Naive thymus-derived CD4-positive, alpha-beta T cell (primary cell): ENCODE data around the gene DGKE. TPM values are rescaled to one million over a fixed set of nuclear protein-coding genes. Genes with fewer than 3 reads are reported as not detected.

ENCODE experiments used
- ATAC-seq: fragments of 150-1000 bp; cut with Tn5 transposase; 2 replicates; pipeline ENCODE4 v1.10.0; 2021; ENCODE audit warnings: mild to moderate bottlenecking, moderate library complexity
- CTCF ChIA-PET: fragments of 350-600 bp; sonication (Branson Sonifier 250); formaldehyde crosslinking; loops from one replicate; lab custom pipeline; 2021; ENCODE audit warnings: antibody characterized with exemption; lab: Charles Lee
- POLR2A ChIA-PET: fragments of 350-600 bp; sonication (Branson Sonifier 250); formaldehyde crosslinking; loops from one replicate; lab custom pipeline; 2021; ENCODE audit warnings: antibody characterized with exemption, inconsistent platforms; lab: Charles Lee
- DNase-seq, 9 donors: peaks; one replicate each; pipeline versions ENCODE4 v3.0.0 to v3.0.0-alpha.2; 2020 to 2022; ENCODE audit warnings: mixed read lengths in 1 of 9
- H3K27ac ChIP-seq: one replicate; pipeline ENCODE4 v1.7.0; 2013; ENCODE audit warnings: mild to moderate bottlenecking, low read depth, low read length, moderate library complexity
- H3K27me3 ChIP-seq, 2 donors: one replicate each; pipeline ENCODE4 v1.7.0; 2013; ENCODE audit warnings: low read length in 2 of 2, mild to moderate bottlenecking in 2 of 2, moderate library complexity in 2 of 2; ENCODE audit not compliant: control insufficient read depth in 2 of 2, insufficient read depth in 2 of 2
- H3K36me3 ChIP-seq, 3 experiments: 1 replicate in 2 of 3; 2 replicates in 1 of 3; pipeline ENCODE4 v1.7.0; 2013; ENCODE audit warnings: low read length in 3 of 3, mild to moderate bottlenecking in 3 of 3, moderate library complexity in 1 of 3; ENCODE audit not compliant: insufficient read depth in 3 of 3, control insufficient read depth in 2 of 3
- H3K4me1 ChIP-seq, 2 donors: one replicate each; pipeline ENCODE4 v1.7.0; 2013; ENCODE audit warnings: low read length in 2 of 2, mild to moderate bottlenecking in 2 of 2, moderate library complexity in 1 of 2; ENCODE audit not compliant: control insufficient read depth in 2 of 2, insufficient read depth in 2 of 2
- H3K4me3 ChIP-seq: 2 replicates; pipeline ENCODE4 v1.7.0; 2013; ENCODE audit warnings: mild to moderate bottlenecking, low read length
- H3K9me3 ChIP-seq, 3 experiments: 1 replicate in 2 of 3; 2 replicates in 1 of 3; pipeline ENCODE4 v1.7.0; 2013; ENCODE audit warnings: low read length in 3 of 3; ENCODE audit not compliant: control insufficient read depth in 2 of 3
- H3K27ac Mint-ChIP-seq, 9 donors: one replicate each; pipeline ENCODE4 v1.8.0; 2020 to 2022; ENCODE audit warnings: mixed read lengths in 9 of 9, mild to moderate bottlenecking in 8 of 9, moderate library complexity in 5 of 9, inconsistent platforms in 2 of 9
- H3K27me3 Mint-ChIP-seq, 5 donors: one replicate each; pipeline ENCODE4 v1.8.0; 2021 to 2022; ENCODE audit warnings: mixed read lengths in 5 of 5, mild to moderate bottlenecking in 1 of 5
- H3K36me3 Mint-ChIP-seq, 5 donors: one replicate each; pipeline ENCODE4 v1.8.0; 2020 to 2022; ENCODE audit warnings: mixed read lengths in 5 of 5, mild to moderate bottlenecking in 3 of 5, inconsistent platforms in 1 of 5
- H3K4me1 Mint-ChIP-seq, 7 donors: one replicate each; pipeline ENCODE4 v1.8.0; 2020 to 2022; ENCODE audit warnings: mixed read lengths in 7 of 7, mild to moderate bottlenecking in 3 of 7, inconsistent platforms in 1 of 7
- H3K4me3 Mint-ChIP-seq, 10 donors: one replicate each; pipeline ENCODE4 v1.8.0; 2020 to 2022; ENCODE audit warnings: mild to moderate bottlenecking in 10 of 10, mixed read lengths in 10 of 10, moderate library complexity in 6 of 10, inconsistent platforms in 2 of 10
- H3K9me3 Mint-ChIP-seq, 11 donors: one replicate each; pipeline ENCODE4 v1.8.0; 2020 to 2022; ENCODE audit warnings: mixed read lengths in 11 of 11, mild to moderate bottlenecking in 4 of 11, inconsistent platforms in 1 of 11, moderate library complexity in 1 of 11
- intact Hi-C, 2 donors: fragments of 100-400 bp; cut with micrococcal nuclease; formaldehyde crosslinking; loops; one replicate each; pipeline ENCODE4 v1.15.1; 2023
- polyA plus RNA-seq, 2 donors: library from polyadenylated mRNA; unstranded; fragments of 300-500 nt; fragmentation: Illumina TruSeq; gene quantifications; one replicate each; pipeline ENCODE4 v1.2.3, GENCODE V29; 2021
- total RNA-seq, 6 experiments: library from RNA in 5 of 6; stranded (reverse) in 5 of 6; gene quantifications; 1 replicate in 5 of 6; 2 replicates in 1 of 6; pipeline ENCODE4 v1.2.3 and lab custom pipeline; 2021 to 2026

DGKE gene
- total and polyA plus RNA-seq, 7 experiments from 2014 or later: 5.0 to 39.2 (median 24.0) TPM

GRCh38 chr17:56826611-56827414 is 7.1 kb upstream of the DGKE start:
- intact Hi-C loops: no loop called here
- no peaks in the 10 kb centered on the region for H3K9me3 ChIP-seq
- H3K36me3 Mint-ChIP-seq: peaks cover 0 to 20% (median 5%) of the 10 kb centered on the region in 5 donors
- no peaks in the 10 kb centered on the region for H3K27me3 Mint-ChIP-seq
- peaks cover 0 to 2% (median 0%) of the 10 kb centered on the region in 11 donors for H3K9me3 Mint-ChIP-seq
- peaks cover 8 to 27% (median 18%) of the 10 kb centered on the region in 7 donors for H3K4me1 Mint-ChIP-seq
- ATAC-seq (no peak), DNase-seq (no peak)
- H3K27me3 ChIP-seq: no peaks in the 10 kb centered on the region
- H3K4me3 Mint-ChIP-seq: no peak overlapping the region
- POLR2A ChIA-PET: no interaction called here
- H3K4me3 ChIP-seq: no peak overlapping the region
- peaks cover 3 to 5% of the 10 kb centered on the region in 2 donors for H3K4me1 ChIP-seq
- H3K27ac ChIP-seq: no peak overlapping the region
- H3K27ac Mint-ChIP-seq: peak overlapping the region in 1 of 9 donors; percentile 65
- CTCF ChIA-PET: no interaction called here
- H3K36me3 ChIP-seq: no peaks in the 10 kb centered on the region

- no peak for DNase-seq
- H3K4me1 ChIP-seq: peaks cover 22 to 24% of the 10 kb centered on the region in 2 donors
- no peaks in the 10 kb centered on the region for H3K27me3 ChIP-seq
- intact Hi-C loops: loop anchor here (5.0 to 10.0 kb wide), 8 partner anchors 36 to 1686 kb away; partner anchors contain the start of genes HLF (in 1 of the 2), MMD (in 1 of the 2), MRPS23 (in 1 of the 2) and MSI2 (in 1 of the 2)
- Mint-ChIP-seq H3K36me3 (peaks cover 0 to 9% (median 3%) of the 10 kb centered on the region in 5 donors), H3K27me3 (no peaks in the 10 kb centered on the region), H3K4me3 (peak overlapping the region in 5 of 10 donors; percentile 13 to 93 (median 81)), H3K27ac (peak overlapping the region in 2 of 9 donors; percentile 2 to 46), H3K9me3 (no peaks in the 10 kb centered on the region), H3K4me1 (peaks cover 15 to 51% (median 35%) of the 10 kb centered on the region in 7 donors)
- H3K4me3 ChIP-seq: no peak overlapping the region
- no peaks in the 10 kb centered on the region for H3K9me3 ChIP-seq
- no peak overlapping the region for H3K27ac ChIP-seq
- ChIA-PET CTCF (interaction anchor here (2.4 kb wide), 1 partner anchor 11 kb away, joined by 7 read pairs; no protein-coding TSS in a partner anchor), POLR2A (interaction anchor here (4.9 kb wide), 1 partner anchor 11 kb away, joined by 30 read pairs; no protein-coding TSS in a partner anchor)
- ATAC-seq: no peak
- peaks cover 0 to 6% (median 0%) of the 10 kb centered on the region in 3 experiments for H3K36me3 ChIP-seq
Measured at GRCh38 chr17:56830726-56831368, 3.1 kb upstream of the DGKE start.

GRCh38 chr17:56831369-56832095 is 2.4 kb upstream of the DGKE start:
- H3K36me3 ChIP-seq: peaks cover 0 to 6% (median 0%) of the 10 kb centered on the region in 3 experiments

GRCh38 chr17:56832446-56832845 is 1.5 kb upstream of the DGKE start:
- ChIA-PET POLR2A (interaction anchor here (0.9 to 4.9 kb wide), 3 partner anchors 12 to 240 kb away, joined by 4 to 30 read pairs (median 4); no protein-coding TSS in a partner anchor), CTCF (interaction anchor here (1.9 kb wide), 1 partner anchor 13 kb away, joined by 11 read pairs; no protein-coding TSS in a partner anchor)
- Mint-ChIP-seq H3K4me1 (peaks cover 23 to 64% (median 47%) of the 10 kb centered on the region in 7 donors), H3K27ac (peak overlapping the region; percentile 18 to 93 (median 63)), H3K27me3 (no peaks in the 10 kb centered on the region), H3K4me3 (peak overlapping the region; percentile 81 to 97 (median 89)), H3K36me3 (peaks cover 0 to 17% (median 10%) of the 10 kb centered on the region in 5 donors), H3K9me3 (no peaks in the 10 kb centered on the region)
- intact Hi-C loops: loop anchor here (2.0 to 10.0 kb wide), 10 partner anchors 35 to 1685 kb away; partner anchors contain the start of genes DYNLL2 (in 1 of the 2), HLF (in 1 of the 2), MMD (in 1 of the 2) and MRPS23 (in 1 of the 2)
- no peaks in the 10 kb centered on the region for H3K27me3 ChIP-seq
- peaks cover 0 to 6% (median 0%) of the 10 kb centered on the region in 3 experiments for H3K36me3 ChIP-seq
- no peaks in the 10 kb centered on the region for H3K9me3 ChIP-seq
- H3K4me1 ChIP-seq: peaks cover 30 to 35% of the 10 kb centered on the region in 2 donors
- H3K4me3 ChIP-seq: peak overlapping the region; percentile 91
- DNase-seq (no peak), ATAC-seq (no peak)
- peak overlapping the region; percentile 85 for H3K27ac ChIP-seq

More at GRCh38 chr17:56831369-56832095, 2.4 kb upstream of the DGKE start:
- Histone ChIP-seq H3K27me3 (no peaks in the 10 kb centered on the region), H3K9me3 (no peaks in the 10 kb centered on the region), H3K4me3 (no peak overlapping the region), H3K4me1 (peaks cover 24 to 28% of the 10 kb centered on the region in 2 donors), H3K27ac (no peak overlapping the region)
- DNase-seq: no peak
- Mint-ChIP-seq H3K4me3 (peak overlapping the region in 9 of 10 donors; percentile 27 to 97 (median 83)), H3K36me3 (peaks cover 0 to 12% (median 5%) of the 10 kb centered on the region in 5 donors), H3K27ac (peak overlapping the region in 2 of 9 donors; percentile 85 to 93), H3K4me1 (peaks cover 16 to 55% (median 38%) of the 10 kb centered on the region in 7 donors), H3K9me3 (no peaks in the 10 kb centered on the region), H3K27me3 (no peaks in the 10 kb centered on the region)
- ChIA-PET POLR2A (interaction anchor here (0.9 to 4.9 kb wide), 2 partner anchors 11 to 239 kb away, joined by 4 to 30 read pairs; no protein-coding TSS in a partner anchor), CTCF (interaction anchor here (1.9 kb wide), 1 partner anchor 12 kb away, joined by 11 read pairs; no protein-coding TSS in a partner anchor)
- intact Hi-C loops: loop anchor here (2.0 to 10.0 kb wide), 10 partner anchors 36 to 1686 kb away; partner anchors contain the start of genes DYNLL2 (in 1 of the 2), HLF (in 1 of the 2), MMD (in 1 of the 2) and MRPS23 (in 1 of the 2)
- ATAC-seq: no peak

- Mint-ChIP-seq H3K4me3 (peak overlapping the region; percentile 83 to 98 (median 95)), H3K36me3 (peaks cover 0 to 20% (median 17%) of the 10 kb centered on the region in 5 donors), H3K27me3 (no peaks in the 10 kb centered on the region), H3K4me1 (peaks cover 29 to 72% (median 55%) of the 10 kb centered on the region in 7 donors), H3K27ac (peak overlapping the region; percentile 79 to 95 (median 91)), H3K9me3 (no peaks in the 10 kb centered on the region)
- ATAC-seq (peak; percentile 72), DNase-seq (peak; percentile 37 to 64 (median 55))
- peak overlapping the region; percentile 91 for H3K4me3 ChIP-seq
- H3K27ac ChIP-seq: peak overlapping the region; percentile 85
- intact Hi-C loops: loop anchor here (1.0 to 10.0 kb wide), 17 partner anchors 14 to 1684 kb away; partner anchors contain the start of genes MRPS23 (in 2 of the 2), SRSF1 (in 2 of the 2), AKAP1 (in 1 of the 2) and DYNLL2 (in 1 of the 2)
- CTCF ChIA-PET: interaction anchor here (1.9 kb wide), 1 partner anchor 14 kb away, joined by 11 read pairs; no protein-coding TSS in a partner anchor
- POLR2A ChIA-PET: interaction anchor here (0.8 to 4.9 kb wide), 7 partner anchors 9 to 240 kb away, joined by 4 to 30 read pairs (median 6); partner anchors contain the start of gene NOG
- no peaks in the 10 kb centered on the region for H3K9me3 ChIP-seq
- H3K27me3 ChIP-seq: no peaks in the 10 kb centered on the region
- peaks cover 0 to 6% (median 0%) of the 10 kb centered on the region in 3 experiments for H3K36me3 ChIP-seq
- H3K4me1 ChIP-seq: peaks cover 35 to 41% of the 10 kb centered on the region in 2 donors
Measured at GRCh38 chr17:56833057-56833808, 718 bp upstream of the DGKE start.
